NCI-H2196 (cell line): ENCODE results near the gene ALKBH2.
A peak's percentile ranks its signal among the peaks of the same experiment; 100 is the strongest.

Source experiments
- DNase-seq: peaks from one replicate; lab custom pipeline; 2025; ENCODE audit not compliant: unreplicated experiment; lab: John Stamatoyannopoulos, UW

Gene ALKBH2

GRCh38 chr12:109093022-109093918 is at the start of gene ALKBH2:
Gene ALKBH2, minus strand, starts transcription at chr12:109093472. Its CDS starts 686 bp downstream, at chr12:109092786.
- DNase-seq, result peak; percentile 95

GRCh38 chr12:109140560-109140959 is 47.3 kb upstream of the ALKBH2 start:
- no peak for DNase-seq

GRCh38 chr12:109139791-109140190 is 46.5 kb upstream of the ALKBH2 start:
- DNase-seq, result no peak

- no peak for DNase-seq
Measured at GRCh38 chr12:109139360-109139759, 46.1 kb upstream of the ALKBH2 start.

- DNase-seq, result no peak
Measured at GRCh38 chr12:109137055-109137454, 43.8 kb upstream of the ALKBH2 start.

GRCh38 chr12:109134186-109134917 is 41.1 kb upstream of the ALKBH2 start:
- no peak for DNase-seq

GRCh38 chr12:109131154-109132050 is 38.1 kb upstream of the ALKBH2 start:
- no peak for DNase-seq

- no peak for DNase-seq
Measured at GRCh38 chr12:109130297-109131153, 37.3 kb upstream of the ALKBH2 start.

GRCh38 chr12:109127533-109128242 is 34.4 kb upstream of the ALKBH2 start:
- no peak for DNase-seq

- no peak for DNase-seq
Measured at GRCh38 chr12:109126784-109127183, 33.5 kb upstream of the ALKBH2 start.

- no peak for DNase-seq
Measured at GRCh38 chr12:109125791-109126190, 32.5 kb upstream of the ALKBH2 start.

GRCh38 chr12:109124878-109125648 is 31.8 kb upstream of the ALKBH2 start:
- DNase-seq, result no peak

GRCh38 chr12:109121346-109121880 is 28.1 kb upstream of the ALKBH2 start:
- DNase-seq, result no peak

- no peak for DNase-seq
Measured at GRCh38 chr12:109120557-109120956, 27.3 kb upstream of the ALKBH2 start.

- no peak for DNase-seq
Measured at GRCh38 chr12:109120095-109120494, 26.8 kb upstream of the ALKBH2 start.

GRCh38 chr12:109116611-109116949 is 23.3 kb upstream of the ALKBH2 start:
- no peak for DNase-seq

GRCh38 chr12:109115758-109116610 is 22.7 kb upstream of the ALKBH2 start, which contains the start of gene ACACB:
Gene ACACB, plus strand, starts transcription at chr12:109116587. Its CDS starts 22,819 bp downstream, at chr12:109139406.
- no peak for DNase-seq

- DNase-seq, result no peak
Measured at GRCh38 chr12:109115404-109115757, 22.1 kb upstream of the ALKBH2 start.
